ENCODE data around the gene GRM4.
"Not testable (repeated sequence)": the region's sequence is repeated elsewhere in the genome, so short reads cannot be mapped to it uniquely, and the experiment has no call there.

Gene GRM4

DNA sequence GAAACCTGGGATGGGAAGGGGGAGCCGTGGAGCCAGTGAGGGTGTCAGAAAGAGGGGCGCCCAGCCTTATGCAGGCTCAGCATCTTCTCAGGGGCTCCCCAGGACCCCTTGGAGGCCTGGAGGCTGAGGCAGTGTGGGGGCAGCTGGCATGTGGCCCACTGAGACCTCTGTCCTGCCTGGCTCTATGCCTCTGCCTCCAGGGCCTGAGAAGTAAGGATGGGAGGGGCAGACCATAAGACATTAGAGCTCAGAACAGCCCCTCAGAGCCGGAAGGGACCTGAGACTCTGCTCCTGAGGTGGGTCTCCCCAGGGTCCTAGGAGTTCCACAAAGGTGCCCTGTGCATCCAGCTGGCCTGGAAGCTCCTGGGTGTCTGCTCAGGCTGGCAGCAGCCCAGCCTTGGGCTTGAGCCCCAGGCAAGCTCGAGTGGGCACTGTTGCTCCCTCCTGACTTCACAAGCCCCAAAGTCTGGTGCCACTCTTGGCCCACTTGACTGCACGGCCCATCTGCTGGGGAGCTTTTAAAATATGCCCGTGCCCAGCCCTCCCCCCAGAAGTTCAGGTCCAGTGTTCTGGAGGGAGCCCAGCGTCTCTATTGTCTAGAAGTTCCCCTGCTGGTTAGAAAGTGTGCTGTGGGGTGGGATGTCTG, 126.8 kb downstream of the GRM4 start:
- no peak for DNase-seq

DNA sequence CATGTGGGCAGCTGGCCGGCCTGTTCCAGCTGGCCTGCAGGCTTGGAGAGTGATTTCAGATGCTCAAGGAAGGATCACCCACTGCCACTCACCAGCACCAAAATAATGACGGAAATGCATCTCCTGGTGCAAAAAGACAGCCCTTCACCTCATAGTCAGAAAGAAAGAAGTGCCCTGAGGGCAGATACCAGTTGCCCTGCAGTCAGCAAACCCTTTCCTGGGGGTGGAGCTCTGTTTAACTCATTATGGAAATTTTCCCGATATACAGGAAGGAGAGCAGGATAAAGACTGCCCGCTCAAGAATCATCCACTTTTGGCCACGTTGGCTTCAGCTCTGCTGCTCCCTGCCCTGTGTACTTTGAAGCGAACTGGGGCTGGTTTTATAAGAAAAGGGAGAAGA, 127.9 kb downstream of the GRM4 start:
- DNase-seq = no peak

DNA sequence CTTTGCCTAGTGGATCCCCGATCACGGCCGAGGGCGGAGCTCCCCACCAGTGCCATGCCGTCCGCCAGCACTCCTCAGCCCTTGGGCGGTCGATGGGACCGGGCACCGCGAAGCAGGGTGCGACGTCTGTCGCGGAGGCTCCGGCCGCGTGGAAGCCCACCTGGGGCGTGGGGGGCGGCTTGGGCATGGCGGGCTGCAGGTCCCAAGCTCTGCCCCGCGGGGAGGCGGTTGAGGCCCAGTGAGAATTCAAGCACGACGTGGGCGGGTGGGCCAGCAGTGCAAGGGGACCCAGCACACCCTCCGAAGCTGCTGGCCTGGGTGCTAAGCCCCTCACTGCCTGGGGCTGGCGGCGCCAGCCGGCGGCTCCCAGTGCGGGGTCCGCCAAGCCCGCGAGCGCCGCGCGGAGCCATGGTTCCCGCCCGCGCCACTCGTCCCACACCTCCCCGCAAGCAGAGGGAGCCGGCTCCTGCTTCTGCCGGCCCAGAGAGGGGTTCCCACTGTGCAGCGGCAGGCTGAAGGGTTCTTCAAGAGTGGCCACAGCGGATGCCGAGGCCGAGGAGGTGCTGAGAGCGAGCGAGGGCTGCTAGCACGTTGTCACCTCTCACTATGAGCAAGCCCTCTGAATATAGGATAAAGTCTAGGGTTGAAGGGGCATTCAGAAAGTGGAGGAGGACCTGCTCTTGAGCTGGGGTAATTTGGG, 128.6 kb downstream of the GRM4 start:
- no peak for DNase-seq

DNA sequence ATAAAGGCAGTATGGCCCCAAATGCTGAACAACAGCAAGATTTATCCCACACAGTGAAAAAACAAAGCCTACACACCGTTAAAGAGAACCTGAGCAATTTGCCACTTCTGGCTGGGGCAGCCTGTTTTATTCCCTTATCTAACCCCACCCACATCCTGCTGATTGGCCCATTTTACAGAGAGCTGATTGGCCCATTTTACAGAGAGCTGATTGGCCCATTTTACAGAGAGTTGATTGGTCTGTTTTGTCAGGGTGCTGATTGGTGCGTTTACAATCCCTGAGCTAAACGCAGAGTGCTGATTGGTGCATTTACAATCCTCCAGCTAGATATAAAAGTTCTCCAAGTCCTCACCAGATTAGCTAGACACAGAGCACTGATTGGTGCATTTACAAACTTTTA, 129.3 kb downstream of the GRM4 start:
- DNase-seq = not testable (repeated sequence)

DNA sequence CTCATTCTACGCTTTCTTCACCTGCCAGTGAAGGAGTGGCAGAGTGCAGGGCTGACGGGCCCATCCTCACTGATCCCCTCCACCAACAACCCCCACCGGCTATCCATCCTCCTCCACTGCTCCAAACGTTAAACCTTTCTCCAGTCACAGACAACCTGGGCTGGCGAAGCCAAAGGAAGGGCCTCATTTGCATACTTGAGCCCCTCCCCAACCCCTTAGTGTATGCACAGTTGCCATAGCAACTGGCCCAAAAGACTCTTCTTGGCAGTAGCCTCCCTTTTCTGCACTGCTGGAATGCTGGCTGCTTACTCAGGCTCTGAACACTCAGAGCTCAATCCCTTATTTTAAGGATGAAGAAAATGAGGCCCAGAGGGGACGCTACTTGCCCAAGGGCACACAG, 130.3 kb downstream of the GRM4 start:
- DNase-seq = no peak

DNA sequence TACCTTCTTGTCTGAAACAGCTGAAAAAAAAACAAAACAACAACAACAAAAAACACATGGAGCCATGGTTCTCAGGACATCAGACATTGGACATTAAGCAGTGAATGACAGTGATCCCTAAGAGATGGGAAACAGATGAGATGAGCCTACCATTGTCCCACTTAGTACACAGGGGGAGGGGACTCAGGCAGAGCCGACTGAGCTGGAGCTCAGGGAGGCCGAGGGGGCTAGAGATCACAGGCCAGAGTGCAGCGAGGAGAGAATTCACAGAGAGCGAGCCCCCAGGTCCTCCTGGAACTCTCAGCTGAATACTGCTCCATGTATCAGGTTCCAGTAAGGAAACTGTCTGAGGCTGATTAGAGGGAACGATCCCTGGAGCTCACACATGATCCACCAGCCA, 134.6 kb downstream of the GRM4 start:
- no peak for DNase-seq

DNA sequence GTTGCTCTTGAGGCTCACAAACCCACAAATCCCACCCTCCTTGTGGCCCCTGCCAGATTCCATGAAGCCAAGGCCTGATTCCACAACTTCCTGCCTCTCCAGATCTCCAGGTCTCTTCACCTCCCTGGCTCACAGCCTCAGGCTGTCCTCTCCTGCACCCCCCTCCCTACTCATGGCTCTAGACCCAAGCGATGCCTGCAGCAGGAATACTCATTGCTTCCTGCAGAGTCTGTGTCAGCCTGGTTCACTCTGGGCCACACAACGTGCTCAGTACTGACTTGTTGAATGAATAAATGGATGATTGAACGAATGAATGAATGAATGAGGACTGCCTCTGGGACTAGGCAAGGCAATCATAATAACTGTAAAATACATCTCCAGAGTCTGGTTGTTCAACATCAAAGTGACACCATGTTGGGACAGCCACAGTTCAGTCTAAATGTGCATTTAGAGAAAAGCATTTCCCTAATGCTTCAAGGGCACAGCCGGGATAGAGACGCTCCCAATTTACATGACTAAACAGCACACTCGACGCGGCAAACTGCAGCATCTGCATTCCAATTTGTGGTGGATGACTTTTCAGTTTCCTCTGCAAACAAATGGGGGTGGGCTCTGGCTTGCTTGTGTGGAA, 139.9 kb downstream of the GRM4 start:
- DNase-seq = no peak

DNA sequence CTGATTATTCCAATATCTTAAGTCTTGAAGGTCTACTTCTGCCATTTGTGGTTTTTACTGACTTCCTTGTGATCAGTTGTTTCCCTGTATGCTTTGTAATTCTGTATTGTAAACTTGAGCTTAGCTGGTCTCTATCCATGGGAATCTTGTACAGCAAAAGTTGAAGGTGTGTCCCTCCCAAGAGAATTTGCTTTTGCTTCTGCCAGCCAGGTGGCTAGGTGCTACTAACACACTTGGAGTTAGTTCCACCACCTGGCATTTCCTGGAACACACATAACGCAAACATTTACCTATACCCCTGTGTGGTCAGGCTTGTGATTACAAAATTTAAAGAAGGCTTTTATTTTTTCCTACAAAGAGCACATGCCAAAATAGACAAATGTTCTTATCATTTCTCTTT, 141.2 kb downstream of the GRM4 start:
- DNase-seq = no peak

DNA sequence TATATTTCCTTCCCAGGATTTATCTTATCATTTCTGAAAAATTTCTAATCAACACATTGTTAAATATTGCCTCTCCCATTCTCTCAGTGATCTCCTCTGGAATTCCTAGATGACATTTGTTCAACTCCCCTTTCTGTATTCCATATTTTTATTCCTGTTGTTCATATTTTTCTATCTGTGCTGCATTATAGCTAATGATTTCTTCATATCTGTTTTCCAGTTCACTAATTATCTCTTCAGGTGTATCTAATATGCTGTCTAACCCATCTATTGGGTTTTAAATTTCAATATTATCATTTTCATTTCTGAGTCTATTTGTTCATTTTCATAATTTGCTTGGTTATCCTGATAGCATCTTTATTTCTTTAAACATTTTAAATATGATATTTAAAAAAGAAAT, 141.9 kb downstream of the GRM4 start:
- no peak for DNase-seq

DNA sequence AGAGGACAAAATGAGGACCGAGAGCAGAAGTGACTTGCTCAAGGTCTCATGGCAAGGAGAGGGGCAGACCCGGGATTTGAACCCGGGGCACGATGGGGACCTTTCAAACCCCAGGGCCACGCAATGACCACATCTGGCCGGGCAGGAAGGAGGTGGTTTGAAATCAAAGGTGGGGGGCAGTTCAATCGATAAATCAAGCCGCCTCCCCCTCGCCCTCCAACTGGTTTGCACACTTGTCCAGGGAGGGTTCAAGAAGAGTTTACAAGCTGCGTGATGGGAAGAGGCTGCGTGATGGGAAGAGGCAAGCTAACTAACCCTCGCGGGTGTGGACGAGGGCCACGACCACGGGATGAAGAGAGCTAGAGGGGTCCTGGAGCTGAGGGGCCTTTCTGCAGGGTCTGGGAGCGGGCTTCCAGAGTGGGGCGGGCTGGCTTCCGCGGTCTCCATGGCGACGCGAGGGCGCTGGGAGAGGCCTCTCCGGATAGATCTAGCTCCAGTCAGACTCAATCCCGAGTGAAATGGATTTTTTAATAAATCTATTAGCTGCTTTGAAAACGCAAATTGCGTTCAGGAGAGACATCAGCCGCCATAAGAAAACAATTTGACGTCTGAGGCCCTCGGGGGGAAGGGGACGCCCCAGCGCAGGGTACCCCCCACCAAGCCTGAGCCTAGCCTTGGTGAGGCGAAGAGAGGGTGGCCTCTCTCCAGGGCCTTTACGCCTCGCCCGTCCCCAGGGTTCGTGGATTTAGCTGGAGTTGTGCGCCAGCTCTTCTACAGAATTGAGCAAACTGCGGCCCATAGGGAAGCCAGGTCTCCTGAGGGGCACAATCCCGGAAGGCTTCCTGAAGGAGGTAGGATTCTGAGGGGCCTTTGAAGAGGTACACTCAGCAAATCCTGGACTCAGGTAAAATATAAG, 143.9 kb downstream of the GRM4 start:
- no peak for DNase-seq

DNA sequence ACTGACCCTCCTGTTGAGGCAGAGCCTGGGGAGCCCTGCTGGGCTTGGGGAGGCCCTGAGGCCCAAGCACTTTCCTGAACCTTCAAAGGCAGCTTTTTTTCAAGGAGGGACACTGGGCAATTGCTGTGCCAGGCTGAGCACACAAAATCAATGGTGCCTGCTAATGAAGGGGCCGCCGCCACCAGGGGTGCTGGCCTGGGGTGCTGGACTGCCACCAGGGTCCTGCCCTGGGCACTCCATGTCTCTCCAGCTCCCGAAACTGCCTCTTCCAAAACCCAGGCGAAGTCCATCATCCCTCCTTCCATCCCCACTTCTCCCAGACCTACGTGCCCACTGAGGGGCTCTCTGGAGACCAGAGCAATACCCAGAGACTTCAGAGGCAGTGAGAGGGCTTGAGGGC, 145.6 kb downstream of the GRM4 start:
- DNase-seq = no peak

DNA sequence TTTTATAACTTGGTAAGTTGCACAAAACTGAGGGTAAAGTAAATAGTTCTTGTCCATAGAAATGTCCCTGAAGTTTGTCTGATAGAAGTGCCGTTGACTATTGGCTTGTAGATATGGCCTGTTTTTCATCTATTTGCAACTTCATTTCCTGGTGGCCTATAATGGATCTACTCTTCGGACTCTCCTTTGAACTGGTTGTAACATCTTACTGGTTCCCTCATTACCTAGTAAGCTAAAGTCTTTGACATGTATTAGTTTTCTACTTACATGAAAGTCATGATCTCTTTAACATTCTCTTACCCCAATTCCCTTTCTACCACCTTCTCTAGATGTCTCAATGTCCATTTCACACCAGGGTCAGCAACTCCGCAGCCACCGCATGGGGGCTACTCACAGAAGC, 146.3 kb downstream of the GRM4 start:
- DNase-seq = no peak

DNA sequence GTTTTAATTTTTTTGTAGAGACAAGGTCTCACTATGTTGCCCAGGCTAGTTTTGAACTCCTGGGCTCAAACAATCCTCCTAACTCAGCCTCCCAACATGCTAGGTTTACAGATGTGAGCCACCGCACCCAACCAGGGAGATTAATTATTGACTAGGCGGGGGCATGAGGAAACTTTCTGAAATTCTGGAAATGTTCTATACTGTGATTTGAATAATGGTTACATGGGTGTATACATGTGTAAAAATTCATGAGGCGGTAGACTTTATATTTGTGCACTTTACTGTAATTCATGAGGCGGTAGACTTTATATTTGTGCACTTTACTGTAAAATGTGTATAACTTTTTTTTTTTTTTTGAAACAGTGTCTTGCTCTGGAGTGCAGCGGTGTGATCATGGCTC, 147.2 kb downstream of the GRM4 start:
- DNase-seq = no peak

DNA sequence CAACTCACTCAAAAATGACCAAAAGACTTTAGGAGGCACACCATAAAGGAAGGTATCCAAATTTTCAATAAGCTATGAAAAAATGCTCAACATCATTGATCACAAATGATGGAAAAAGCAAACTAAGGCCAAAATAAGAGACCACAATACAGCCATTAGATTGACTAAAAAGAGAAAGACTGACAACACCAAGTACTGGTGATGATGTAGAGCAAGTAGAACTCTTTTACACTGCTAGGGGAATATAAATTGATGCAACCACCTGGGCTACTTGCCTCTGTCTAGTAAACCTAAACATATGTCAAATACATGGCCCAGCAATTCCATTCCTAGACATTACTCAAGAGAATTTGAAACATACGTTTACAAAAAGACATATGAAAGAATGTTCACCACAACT, 148.6 kb downstream of the GRM4 start:
- DNase-seq = no peak

DNA sequence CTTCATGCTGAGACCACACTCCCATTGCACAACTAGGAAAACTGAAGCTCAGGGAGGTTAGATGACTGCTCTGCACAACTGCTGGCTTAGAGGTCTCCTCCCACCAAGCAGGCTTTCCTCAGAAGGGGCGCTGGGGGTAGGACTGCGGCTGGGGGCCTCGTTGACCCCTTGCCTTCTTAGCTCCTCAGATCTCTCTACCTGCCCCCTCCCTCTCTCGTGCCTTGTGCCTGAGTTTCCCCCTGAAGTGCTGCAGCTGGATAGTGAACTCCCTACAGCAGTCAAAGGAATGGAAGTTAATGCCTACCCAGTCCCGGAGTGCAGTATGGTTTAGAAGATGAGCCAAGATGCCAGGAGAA, 149.8 kb downstream of the GRM4 start:
- DNase-seq = no peak

DNA sequence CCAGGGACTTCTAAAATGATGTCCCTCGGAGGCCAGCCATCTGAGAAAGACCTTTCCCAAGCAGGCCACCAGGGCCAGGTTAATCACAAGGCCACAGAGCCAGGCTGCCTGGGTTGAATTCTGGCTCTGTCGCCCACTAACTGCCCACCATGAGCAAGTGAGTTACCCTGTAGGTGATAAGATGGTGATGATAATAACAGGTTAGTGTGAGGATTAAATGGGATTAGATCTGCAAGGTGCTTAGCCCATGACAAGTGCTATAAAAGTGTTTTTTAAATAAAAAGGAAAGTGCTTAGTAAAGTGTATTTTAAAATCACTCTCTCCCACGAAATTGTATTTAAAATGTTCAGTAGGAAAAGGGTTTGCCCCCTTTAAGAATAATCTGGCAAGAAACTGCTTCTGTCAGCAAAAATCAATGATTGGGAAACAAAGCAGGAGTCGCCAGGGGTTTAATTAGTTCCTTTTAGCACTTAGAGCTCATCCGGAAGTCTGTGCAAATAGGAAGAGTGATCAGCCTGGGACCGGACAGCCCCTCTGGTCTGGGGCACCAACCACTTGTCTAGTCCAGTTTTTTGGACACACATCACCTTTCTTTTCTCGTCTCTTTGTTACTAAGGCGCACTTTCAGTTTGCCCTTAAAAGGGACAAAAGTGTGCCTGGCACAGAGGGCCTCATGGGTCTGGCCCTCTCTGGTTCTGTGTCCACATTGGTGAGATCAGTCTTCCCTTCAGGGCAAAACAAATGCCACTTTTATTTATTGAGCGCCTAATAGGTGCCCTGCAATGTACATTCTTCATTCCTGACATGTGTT, 150.4 kb downstream of the GRM4 start:
- no peak for DNase-seq

DNA sequence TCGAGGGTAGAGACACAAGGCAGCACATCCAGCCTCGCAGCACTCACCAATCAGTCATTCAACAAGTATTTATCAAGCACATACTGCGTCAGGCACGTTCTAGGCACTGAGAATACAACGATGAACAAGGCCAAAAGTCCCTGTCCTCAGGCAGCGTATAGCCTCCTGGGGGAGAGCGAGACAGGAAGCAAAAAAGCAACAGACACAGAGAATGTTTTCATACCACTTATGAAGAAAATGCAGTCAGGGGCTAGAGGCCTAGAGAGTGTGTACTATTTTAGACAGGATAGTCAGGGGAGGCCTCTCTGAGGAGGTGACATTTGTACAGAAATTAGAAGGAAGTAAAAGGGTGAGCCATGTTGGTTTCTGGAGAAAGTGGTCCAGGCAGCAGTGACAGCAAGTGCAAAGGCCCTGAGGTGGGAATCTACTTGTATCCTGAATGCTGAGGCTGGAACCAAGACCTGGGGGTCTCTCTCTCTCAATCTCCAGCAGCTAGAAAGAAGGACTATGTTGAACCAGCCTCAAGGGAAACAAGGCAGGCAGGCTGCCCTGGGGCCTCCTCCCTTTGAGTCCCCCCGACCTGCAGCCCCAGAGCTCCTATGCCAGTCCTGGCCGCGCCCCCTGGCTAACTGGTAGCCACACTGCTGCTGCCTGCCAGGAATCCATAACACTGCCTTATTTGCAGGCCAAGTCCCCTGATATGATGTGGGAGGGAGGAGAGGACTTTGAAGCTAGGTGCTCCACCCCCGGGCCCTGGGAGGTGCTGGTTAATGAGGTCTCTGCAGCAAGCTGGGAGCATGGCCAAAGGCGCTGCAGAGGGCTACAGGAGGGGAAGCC, 151.2 kb downstream of the GRM4 start:
- no peak for DNase-seq

DNA sequence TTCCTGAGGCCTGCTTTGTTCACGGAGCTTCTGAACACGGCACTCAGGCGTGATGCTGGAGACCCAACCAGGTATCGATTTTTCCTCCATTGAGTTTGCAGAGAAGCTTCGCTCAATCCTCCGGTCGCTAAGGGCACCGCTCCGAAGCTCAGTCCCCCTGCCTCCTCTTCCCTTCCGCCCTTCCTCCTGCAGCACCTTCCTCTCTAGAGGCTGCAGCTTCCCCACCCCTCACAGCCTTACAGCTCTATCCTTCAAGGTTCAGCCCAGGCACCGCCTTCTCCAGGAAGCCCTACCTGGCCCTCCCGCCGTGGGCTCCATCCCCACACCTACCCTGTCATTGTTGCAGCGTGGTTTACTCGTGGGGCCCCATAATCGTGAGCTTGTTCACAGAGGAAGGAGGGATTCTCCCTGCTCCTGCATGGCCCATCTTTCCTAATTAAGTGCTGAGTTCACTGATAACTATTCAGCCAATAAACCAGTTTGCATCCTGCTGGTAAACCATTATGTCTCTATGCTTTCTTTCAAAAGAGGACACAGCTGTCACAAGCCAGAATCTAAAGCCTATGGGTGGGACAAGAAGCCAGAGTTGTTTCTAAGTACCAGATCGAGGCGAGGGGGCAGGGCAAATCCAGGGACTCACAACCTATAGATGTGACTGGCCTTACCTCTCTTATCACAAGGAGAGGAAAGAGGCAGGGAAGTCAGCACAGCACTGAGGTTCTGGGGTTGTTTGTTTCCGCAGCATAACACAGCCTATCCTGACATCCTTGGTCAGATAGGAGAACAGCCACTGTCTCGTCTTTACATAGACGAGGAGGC, 152.0 kb downstream of the GRM4 start:
- DNase-seq = no peak

DNA sequence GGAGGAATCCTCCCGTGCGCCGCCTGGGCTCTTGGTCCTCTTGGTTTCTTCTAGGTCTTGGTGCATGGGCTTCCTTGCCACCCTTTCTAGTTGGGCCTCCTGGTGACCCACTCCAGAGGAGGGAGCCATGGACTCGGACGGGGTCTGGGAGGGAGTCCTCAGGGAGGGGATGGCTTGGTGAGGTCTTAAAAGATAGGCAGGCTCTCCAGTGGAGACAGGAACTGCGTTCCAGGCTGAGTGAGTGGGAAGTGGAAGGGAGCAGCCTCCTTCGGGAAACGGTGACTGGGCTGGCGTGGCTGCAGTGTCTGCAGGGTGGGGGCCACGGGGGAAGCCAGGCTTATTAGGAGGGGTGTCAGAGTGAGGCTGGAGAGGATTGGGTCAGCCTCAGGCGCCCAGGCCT, 152.8 kb downstream of the GRM4 start:
- DNase-seq = no peak

DNA sequence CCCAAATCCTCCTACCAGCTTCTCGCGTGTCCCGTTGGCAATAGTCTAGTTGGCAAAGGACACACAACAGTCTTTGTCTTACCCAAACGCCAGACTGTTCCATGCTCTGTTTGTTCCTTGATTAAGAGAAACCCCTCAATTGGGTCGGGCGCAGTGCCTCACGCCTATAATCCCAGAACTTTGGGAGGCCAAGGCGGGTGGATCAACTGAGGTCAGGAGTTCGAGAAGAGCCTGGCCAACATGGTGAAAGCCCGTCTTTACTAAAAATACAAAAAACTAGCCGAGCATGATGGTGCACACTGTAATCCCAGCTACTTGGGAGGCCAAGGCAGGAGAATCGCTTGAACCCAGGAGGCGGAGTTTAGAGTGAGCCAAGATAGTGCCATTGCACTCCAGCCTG, 153.7 kb downstream of the GRM4 start:
- DNase-seq = no peak

DNA sequence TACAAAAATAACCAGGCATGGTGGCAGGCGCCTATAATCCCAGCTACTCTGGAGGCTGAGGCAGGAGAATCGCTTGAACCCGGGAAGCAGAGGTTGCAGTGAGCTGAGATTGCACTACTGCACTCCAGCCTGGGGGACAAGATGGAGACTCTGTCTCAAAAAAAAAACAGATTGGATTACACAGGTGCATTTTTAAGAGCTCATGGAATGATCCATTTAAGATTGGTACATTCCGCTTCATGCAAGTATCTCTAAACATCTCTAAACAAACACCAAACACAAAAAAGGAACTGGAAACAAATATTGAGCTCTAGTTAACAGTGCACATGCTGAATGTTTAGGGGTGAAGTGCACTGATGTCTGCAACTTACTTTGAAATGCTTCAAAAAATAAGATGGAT, 154.3 kb downstream of the GRM4 start:
- DNase-seq = no peak
